Endothelial cell of umbilical vein (primary cell): Measurements from ENCODE around the gene TAMM41. TPM values are rescaled to one million over a fixed set of nuclear protein-coding genes. Genes with fewer than 3 reads are reported as not detected.
A peak's percentile ranks its signal among the peaks of the same experiment; 100 is the strongest.

Experiments
- BruUV-seq: library from RNA; stranded (reverse); fragments of 400-500 nt; replicated peaks from 2 replicates; lab custom pipeline; 2021; lab: Mats Ljungman, UMichigan
- CTCF ChIA-PET: fragments of 300-600, 350-600 bp; sonication (Branson Sonifier 250); formaldehyde crosslinking; loops from one replicate; lab custom pipeline; 2021; ENCODE audit warnings: antibody characterized with exemption, inconsistent platforms; lab: Charles Lee
- POLR2A ChIA-PET: fragments of 300-600, 350-600 bp; sonication (Branson Sonifier 250); formaldehyde crosslinking; loops from one replicate; lab custom pipeline; 2021; ENCODE audit warnings: antibody characterized with exemption, inconsistent platforms; lab: Charles Lee
- DNase-seq: peaks from one replicate; pipeline ENCODE4 v3.0.0-alpha.2; 2011; ENCODE audit warnings: low read depth, low spot score
- FAIRE-seq: peaks from 2 replicates; lab custom pipeline; 2011; peaks lifted over from hg19 to GRCh38; lab: Jason Lieb, UNC
- H2AFZ ChIP-seq: 2 replicates; pipeline ENCODE4 v1.6.0; 2012; ENCODE audit warnings: low read depth, low read length, control low read depth, inconsistent platforms
- H3K27ac ChIP-seq: 2 replicates; pipeline ENCODE4 v1.5.1; 2011; ENCODE audit warnings: low read depth, mild to moderate bottlenecking, control low read depth, low read length, moderate library complexity; ENCODE audit not compliant: insufficient read depth
- H3K27me3 ChIP-seq, 2 experiments: 2 replicates each; pipeline versions ENCODE4 v1.6.0 to v1.6.1; 2011; ENCODE audit warnings: low read length in 2 of 2, mixed read lengths in 1 of 2; ENCODE audit not compliant: control insufficient read depth in 2 of 2, insufficient read depth in 2 of 2
- H3K36me3 ChIP-seq, 2 experiments: 2 replicates in 1 of 2; 3 replicates in 1 of 2; pipeline ENCODE4 v1.5.1; 2011; ENCODE audit warnings: low read length in 2 of 2, mild to moderate bottlenecking in 1 of 2, moderate library complexity in 1 of 2; ENCODE audit not compliant: control insufficient read depth in 2 of 2, insufficient read depth in 2 of 2; ENCODE audit errors: extremely low read depth in 1 of 2
- H3K4me1 ChIP-seq: 3 replicates; pipeline ENCODE4 v1.5.1; 2011; ENCODE audit warnings: mild to moderate bottlenecking, low read length; ENCODE audit not compliant: control insufficient read depth, insufficient read depth; ENCODE audit errors: extremely low read depth
- H3K4me2 ChIP-seq: 2 replicates; pipeline ENCODE4 v1.6.1; 2011; ENCODE audit warnings: low read length, control low read depth, mixed read lengths; ENCODE audit not compliant: insufficient read depth
- H3K4me3 ChIP-seq, 3 experiments: fragments of 200-600 bp in 1 of 3; sonication (generic), shearing (Covaris generic) in 1 of 3; replicated peaks in 1 of 3; 2 replicates each; pipeline ENCODE4 v1.5.1; 2011 to 2016; ENCODE audit warnings: control low read depth in 3 of 3, low read length in 3 of 3, mild to moderate bottlenecking in 2 of 3, inconsistent platforms in 1 of 3, low read depth in 1 of 3, moderate library complexity in 1 of 3; ENCODE audit not compliant: insufficient read depth in 1 of 3
- H3K79me2 ChIP-seq: 2 replicates; pipeline ENCODE4 v1.6.0; 2012; ENCODE audit warnings: low read length, inconsistent platforms; ENCODE audit not compliant: control insufficient read depth, insufficient read depth
- H3K9ac ChIP-seq: replicated peaks from 2 replicates; pipeline ENCODE3; 2011; ENCODE audit warnings: low read length, control low read depth; ENCODE audit not compliant: insufficient read depth; ENCODE audit errors: extremely low read depth
- H3K9me1 ChIP-seq: replicated peaks from 3 replicates; pipeline ENCODE4 v1.6.0; 2011; ENCODE audit warnings: mild to moderate bottlenecking, low read length; ENCODE audit not compliant: control insufficient read depth, insufficient read depth; ENCODE audit errors: extremely low read depth
- H3K9me3 ChIP-seq: replicated peaks from 2 replicates; pipeline ENCODE4 v1.5.1; 2012; ENCODE audit warnings: low read length, inconsistent platforms; ENCODE audit not compliant: control insufficient read depth, insufficient read depth
- H4K20me1 ChIP-seq: replicated peaks from 2 replicates; pipeline ENCODE3; 2011; ENCODE audit warnings: mild to moderate bottlenecking, low read length; ENCODE audit not compliant: control insufficient read depth, insufficient read depth; ENCODE audit errors: extremely low read depth
- EZH2 ChIP-seq: IDR thresholded peaks from 2 replicates; pipeline ENCODE4 v1.6.1; 2012; ENCODE audit warnings: borderline replicate concordance, low read depth, mild to moderate bottlenecking, moderate library complexity, low read length, inconsistent platforms; ENCODE audit not compliant: severe bottlenecking
- FOS ChIP-seq: IDR thresholded peaks from 2 replicates; pipeline ENCODE4 v1.6.1; 2011; ENCODE audit warnings: mild to moderate bottlenecking, low read length, moderate library complexity, borderline replicate concordance; ENCODE audit not compliant: insufficient read depth
- GATA2 ChIP-seq: IDR thresholded peaks from 2 replicates; pipeline ENCODE4 v1.7.0; 2011; ENCODE audit warnings: low read depth, mild to moderate bottlenecking, moderate library complexity, mixed read lengths, low read length; ENCODE audit not compliant: insufficient read length, insufficient read depth
- JUN ChIP-seq: IDR thresholded peaks from 2 replicates; pipeline ENCODE4 v1.6.1; 2011; ENCODE audit warnings: borderline replicate concordance, low read depth; ENCODE audit not compliant: insufficient read length, insufficient read depth
- MAX ChIP-seq: IDR thresholded peaks from 2 replicates; pipeline ENCODE4 v1.6.1; 2011; ENCODE audit not compliant: insufficient read depth, insufficient read length
- MYC ChIP-seq: IDR thresholded peaks from one replicate; pipeline ENCODE4 v1.6.1; 2011; ENCODE audit warnings: mild to moderate bottlenecking, low read depth, low read length
- POLR2A ChIP-seq: IDR thresholded peaks from 2 replicates; pipeline ENCODE4 v1.6.1; 2012; ENCODE audit warnings: low read depth, mild to moderate bottlenecking, control low read depth, low read length
- POLR2AphosphoS5 ChIP-seq: IDR thresholded peaks from 2 replicates; pipeline ENCODE4 v1.6.1; 2012; ENCODE audit warnings: low read depth, mild to moderate bottlenecking, control low read depth, low read length, moderate library complexity; ENCODE audit not compliant: insufficient read depth
- dilution Hi-C: fragments of 300-500 bp; cut with MboI; formaldehyde crosslinking; loops from one replicate; pipeline ENCODE4 v1.15.0; 2019; ENCODE audit warnings: low sequenced_read_pairs; ENCODE audit not compliant: extremely low pct_ligation_motif_present
- intact Hi-C: fragments of 100-400 bp; cut with micrococcal nuclease; formaldehyde crosslinking; loops from one replicate; pipeline ENCODE4 v1.10.0; 2022
- polyA plus RNA-seq, 4 experiments: library from polyadenylated mRNA; depleted of rRNA in 3 of 4; stranded (reverse) in 3 of 4; unstranded in 1 of 4; fragments of >200 nt; gene quantifications; 2 replicates each; pipeline versions ENCODE4 v1.2.1 to v1.2.3, GENCODE V29; 2011 to 2012; ENCODE audit warnings: missing spikeins in 1 of 4
- total RNA-seq: library from RNA; stranded (reverse); gene quantifications from 2 replicates; pipeline ENCODE4 v1.2.3, GENCODE V29; 2021

Gene TAMM41
- total and polyA plus RNA-seq, 2 donors (not counting 3 experiments of a cell fraction or from before 2014, with no cell fraction given) = 12.6 to 29.7 TPM

GRCh38 chr3:11769704-11770476, 76.8 kb downstream of the TAMM41 start:
- DNase-seq (no peak), FAIRE-seq (no peak)
- H3K27me3 ChIP-seq = no peaks in the 10 kb centered on the region
- peak overlapping the region; percentile 20 for H3K4me2 ChIP-seq
- peaks cover 19% of the 10 kb centered on the region for H3K4me1 ChIP-seq
- H3K27ac ChIP-seq = no peak overlapping the region
- POLR2A ChIA-PET = no interaction called here
- no peak overlapping the region for H3K4me3 ChIP-seq
- no peaks in the 10 kb centered on the region for H3K79me2 ChIP-seq
- CTCF ChIA-PET = interaction anchor here (0.9 to 1.6 kb wide), 3 partner anchors 11 to 391 kb away, joined by 3 to 6 read pairs (median 5); no protein-coding TSS in a partner anchor
- no peak overlapping the region for H3K9ac ChIP-seq
- no peaks in the 10 kb centered on the region for H3K36me3 ChIP-seq
- dilution Hi-C loops (no loop called here), intact Hi-C loops (loop anchor here (1.0 to 5.0 kb wide), 2 partner anchors 407 to 615 kb away; no protein-coding TSS in a partner anchor)
- no peaks in the 10 kb centered on the region for H3K9me1 ChIP-seq
- no peaks in the 10 kb centered on the region for H4K20me1 ChIP-seq
- no TSS peak for BruUV-seq
- H2AFZ ChIP-seq = peak overlapping the region; percentile 19
- TF ChIP-seq POLR2A = no peak
- no peak for TF ChIP-seq POLR2AphosphoS5
- no peak for TF ChIP-seq JUN
- TF ChIP-seq FOS = no peak
- no peak for TF ChIP-seq GATA2
- no peak for TF ChIP-seq EZH2
- TF ChIP-seq MYC = no peak
- no peak for TF ChIP-seq MAX
- no peaks in the 10 kb centered on the region for H3K9me3 ChIP-seq
